Keratinocyte (primary cell): Measurements from ENCODE around the gene SKAP1.

ENCODE experiments used
- CTCF ChIP-seq, 3 experiments: IDR thresholded peaks in 1 of 3; conservative IDR thresholded peaks in 1 of 3; optimal IDR thresholded peaks in 1 of 3; 2 replicates in 2 of 3; 3 replicates in 1 of 3; pipeline versions ENCODE3 to v1.5.1; 2011; ENCODE audit warnings: low read length in 3 of 3, mild to moderate bottlenecking in 3 of 3, moderate library complexity in 2 of 3, control low read depth in 1 of 3, inconsistent platforms in 1 of 3; ENCODE audit not compliant: insufficient read depth in 2 of 3; ENCODE audit errors: extremely low read depth in 1 of 3
- EZH2 ChIP-seq: IDR thresholded peaks from one replicate; pipeline ENCODE4 v1.6.1; 2012; ENCODE audit warnings: inconsistent platforms, mild to moderate bottlenecking, low read length, moderate library complexity

GRCh38 chr17:48335858-48336500 is 94.0 kb downstream of the SKAP1 start:
- TF ChIP-seq CTCF (optimal IDR thresholded peaks at IDR 0.05 in 1 of 3, IDR thresholded peaks at IDR 0.05 in 1 of 3, conservative IDR thresholded peaks at IDR 0.05 in 1 of 3; ENCODE audit: extremely low read depth in 1 of 3, insufficient read depth in 2 of 3, low read length in 3 of 3) (peak in 2 of 3 experiments; percentile 34 to 55), EZH2 (no peak)
